Neural cell (in vitro differentiated cells): ENCODE measurements around the gene TIMM13. TPM values are rescaled to one million over a fixed set of nuclear protein-coding genes. Genes with fewer than 3 reads are reported as not detected.
"Not testable (repeated sequence)": the region's sequence is repeated elsewhere in the genome, so short reads cannot be mapped to it uniquely, and the experiment has no call there.

Source experiments
- H2AFZ ChIP-seq: fragments of 200-600, 300-800 bp; sonication (generic), shearing (Covaris generic); 2 replicates; pipeline ENCODE4 v1.6.0; 2014; ENCODE audit warnings: low read depth, mild to moderate bottlenecking, antibody characterized with exemption, low read length, moderate library complexity
- H3F3A ChIP-seq: fragments of 200-600 bp; shearing (Covaris generic); 2 replicates; pipeline ENCODE4 v1.6.1; 2016; ENCODE audit warnings: mild to moderate bottlenecking, moderate library complexity, mixed read lengths, antibody characterized with exemption, low read length; ENCODE audit not compliant: insufficient read depth, poor library complexity, severe bottlenecking
- H3K27ac ChIP-seq: fragments of 200-600, 300-800 bp; sonication (generic), shearing (Covaris generic); 2 replicates; pipeline ENCODE4 v1.5.1; 2014; ENCODE audit warnings: mild to moderate bottlenecking, low read length, moderate library complexity
- H3K27me3 ChIP-seq: fragments of 300-800, 200-600 bp; sonication (generic), shearing (Covaris generic); 2 replicates; pipeline ENCODE4 v1.6.0; 2014; ENCODE audit warnings: mild to moderate bottlenecking, low read depth, low read length, moderate library complexity; ENCODE audit not compliant: insufficient read depth
- H3K36me3 ChIP-seq: fragments of 300-800, 200-600 bp; sonication (generic), shearing (Covaris generic); 2 replicates; pipeline ENCODE4 v1.5.1; 2014; ENCODE audit warnings: mild to moderate bottlenecking, antibody characterized with exemption, low read length, moderate library complexity; ENCODE audit not compliant: insufficient read depth
- H3K4me2 ChIP-seq: fragments of 300-800, 200-600 bp; sonication (generic), shearing (Covaris generic); 2 replicates; pipeline ENCODE4 v1.6.0; 2014; ENCODE audit warnings: mild to moderate bottlenecking, low read length
- H3K4me3 ChIP-seq: fragments of 300-800, 200-600 bp; sonication (generic), shearing (Covaris generic); 2 replicates; pipeline ENCODE4 v1.5.1; 2014; ENCODE audit warnings: mild to moderate bottlenecking, low read length, moderate library complexity
- H3K79me2 ChIP-seq: fragments of 200-600 bp; shearing (Covaris generic); replicated peaks from 2 replicates; pipeline ENCODE4 v1.6.0; 2014; ENCODE audit warnings: mild to moderate bottlenecking, low read length, moderate library complexity; ENCODE audit not compliant: insufficient read depth
- H3K9ac ChIP-seq: fragments of 300-800, 200-600 bp; sonication (generic), shearing (Covaris generic); 2 replicates; pipeline ENCODE4 v1.6.1; 2016; ENCODE audit warnings: mild to moderate bottlenecking, low read length, mixed read lengths
- H3K9me2 ChIP-seq: fragments of 200-600 bp; shearing (Covaris generic); 2 replicates; pipeline ENCODE4 v1.6.1; 2016; ENCODE audit warnings: mild to moderate bottlenecking, low read length, mixed read lengths; ENCODE audit not compliant: insufficient read depth
- H3K9me3 ChIP-seq: fragments of 200-600, 300-800 bp; sonication (generic), shearing (Covaris generic); 2 replicates; pipeline ENCODE4 v1.6.1; 2016; ENCODE audit warnings: mild to moderate bottlenecking, mixed run types, low read length, moderate library complexity, mixed read lengths
- H4K20me1 ChIP-seq: fragments of 200-600 bp; shearing (Covaris generic); 2 replicates; pipeline ENCODE4 v1.6.1; 2016; ENCODE audit warnings: mild to moderate bottlenecking, mixed run types; ENCODE audit not compliant: insufficient read depth
- CTCF ChIP-seq: fragments of 450-650 bp; IDR thresholded peaks from 2 replicates; pipeline ENCODE4 v1.5.1; 2014; ENCODE audit warnings: antibody characterized with exemption, mild to moderate bottlenecking, moderate library complexity; ENCODE audit not compliant: poor library complexity, severe bottlenecking
- EP300 ChIP-seq: fragments of 450-650 bp; conservative IDR thresholded peaks from 2 replicates; pipeline ENCODE4 v1.6.1; 2014; ENCODE audit warnings: antibody characterized with exemption, mild to moderate bottlenecking, moderate library complexity; ENCODE audit not compliant: poor library complexity, severe bottlenecking
- EZH2 ChIP-seq: fragments of 200-600, 300-800 bp; shearing (Covaris generic), sonication (generic); IDR thresholded peaks from 2 replicates; pipeline ENCODE4 v1.6.1; 2014; ENCODE audit warnings: antibody characterized with exemption, low read length, borderline replicate concordance, mild to moderate bottlenecking; ENCODE audit not compliant: insufficient read depth, poor library complexity, severe bottlenecking
- MXI1 ChIP-seq: fragments of 450-650 bp; conservative IDR thresholded peaks from 2 replicates; pipeline ENCODE4 v1.6.1; 2014; ENCODE audit warnings: antibody characterized with exemption, mild to moderate bottlenecking; ENCODE audit not compliant: poor library complexity, severe bottlenecking
- POLR2AphosphoS5 ChIP-seq: IDR thresholded peaks from 2 replicates; pipeline ENCODE4 v1.6.1; 2012
- RAD21 ChIP-seq: fragments of 450-650 bp; conservative IDR thresholded peaks from 2 replicates; pipeline ENCODE4 v1.6.1; 2014; ENCODE audit warnings: antibody characterized with exemption, mild to moderate bottlenecking, moderate library complexity
- REST ChIP-seq: IDR thresholded peaks from 2 replicates; pipeline ENCODE4 v1.6.1; 2012; ENCODE audit warnings: borderline replicate concordance
- SMC3 ChIP-seq: fragments of 450-650 bp; conservative IDR thresholded peaks from 2 replicates; pipeline ENCODE4 v1.6.1; 2014; ENCODE audit warnings: antibody characterized with exemption, mild to moderate bottlenecking, moderate library complexity; ENCODE audit not compliant: poor library complexity
- TAF1 ChIP-seq: IDR thresholded peaks from 2 replicates; pipeline ENCODE4 v1.6.1; 2012; ENCODE audit warnings: low read depth
- polyA plus RNA-seq: library from polyadenylated mRNA; depleted of rRNA; stranded (reverse); fragments of >200 nt; gene quantifications from 2 replicates; pipeline ENCODE4 v1.2.3, GENCODE V29; 2014

The TIMM13 gene
- polyA plus RNA-seq, 1 donor from 2014 or later = 73.0 TPM

- Histone ChIP-seq H3K79me2 (no peaks in the 10 kb centered on the region), H4K20me1 (no peaks in the 10 kb centered on the region), H3K9ac (no peak overlapping the region), H3K4me3 (no peak overlapping the region), H3K9me2 (no peaks in the 10 kb centered on the region), H2AFZ (no peak overlapping the region), H3K27ac (no peak overlapping the region), H3K27me3 (no peaks in the 10 kb centered on the region), H3K4me2 (no peak overlapping the region), H3K9me3 (no peaks in the 10 kb centered on the region), H3K36me3 (no peaks in the 10 kb centered on the region), H3F3A (no peaks in the 10 kb centered on the region)
- TF ChIP-seq TAF1 (no peak), EZH2 (no peak), MXI1 (no peak), RAD21 (no peak), SMC3 (no peak), CTCF (no peak), EP300 (no peak), REST (no peak), POLR2AphosphoS5 (no peak)
Measured at GRCh38 chr19:2468596-2468995, 41.2 kb upstream of the TIMM13 start.

- Histone ChIP-seq H3K27ac (no peak overlapping the region), H3K79me2 (no peaks in the 10 kb centered on the region), H3K9me2 (no peaks in the 10 kb centered on the region), H2AFZ (no peak overlapping the region), H3K36me3 (no peaks in the 10 kb centered on the region), H3K9ac (no peak overlapping the region), H3K4me2 (no peak overlapping the region), H3K4me3 (no peak overlapping the region), H4K20me1 (no peaks in the 10 kb centered on the region), H3K27me3 (peaks cover 19% of the 10 kb centered on the region), H3K9me3 (no peaks in the 10 kb centered on the region), H3F3A (no peaks in the 10 kb centered on the region)
- TF ChIP-seq EZH2 = no peak
Measured at GRCh38 chr19:2464389-2464788, 37.0 kb upstream of the TIMM13 start.

- not testable (repeated sequence) for H3K36me3 ChIP-seq, H3K79me2 ChIP-seq, H3K4me3 ChIP-seq, H3K27ac ChIP-seq, H4K20me1 ChIP-seq, H3K9me2 ChIP-seq, H3F3A ChIP-seq, H2AFZ ChIP-seq, H3K4me2 ChIP-seq, H3K9ac ChIP-seq, H3K9me3 ChIP-seq
- peaks cover 19% of the 10 kb centered on the region for H3K27me3 ChIP-seq
Measured at GRCh38 chr19:2463694-2464093, 36.3 kb upstream of the TIMM13 start.
